ENCODE data around the gene CDC27.

- TF ChIP-seq SMAD4 (CRISPR knock-in tag; IDR thresholded peaks at IDR 0.05) (no peak), TCF7 (CRISPR knock-in tag; IDR thresholded peaks at IDR 0.05; ENCODE audit: low read depth) (no peak), FOXJ3 (CRISPR knock-in tag; IDR thresholded peaks at IDR 0.05; ENCODE audit: borderline replicate concordance) (no peak), ATF2 (CRISPR knock-in tag; IDR thresholded peaks at IDR 0.05; ENCODE audit: borderline replicate concordance, low read depth) (no peak), RELA (CRISPR knock-in tag; IDR thresholded peaks at IDR 0.05; ENCODE audit: borderline replicate concordance) (no peak), AFF4 (CRISPR knock-in tag; IDR thresholded peaks at IDR 0.05; ENCODE audit: borderline replicate concordance) (no peak)
- TF ChIP-seq, protein P1, sequence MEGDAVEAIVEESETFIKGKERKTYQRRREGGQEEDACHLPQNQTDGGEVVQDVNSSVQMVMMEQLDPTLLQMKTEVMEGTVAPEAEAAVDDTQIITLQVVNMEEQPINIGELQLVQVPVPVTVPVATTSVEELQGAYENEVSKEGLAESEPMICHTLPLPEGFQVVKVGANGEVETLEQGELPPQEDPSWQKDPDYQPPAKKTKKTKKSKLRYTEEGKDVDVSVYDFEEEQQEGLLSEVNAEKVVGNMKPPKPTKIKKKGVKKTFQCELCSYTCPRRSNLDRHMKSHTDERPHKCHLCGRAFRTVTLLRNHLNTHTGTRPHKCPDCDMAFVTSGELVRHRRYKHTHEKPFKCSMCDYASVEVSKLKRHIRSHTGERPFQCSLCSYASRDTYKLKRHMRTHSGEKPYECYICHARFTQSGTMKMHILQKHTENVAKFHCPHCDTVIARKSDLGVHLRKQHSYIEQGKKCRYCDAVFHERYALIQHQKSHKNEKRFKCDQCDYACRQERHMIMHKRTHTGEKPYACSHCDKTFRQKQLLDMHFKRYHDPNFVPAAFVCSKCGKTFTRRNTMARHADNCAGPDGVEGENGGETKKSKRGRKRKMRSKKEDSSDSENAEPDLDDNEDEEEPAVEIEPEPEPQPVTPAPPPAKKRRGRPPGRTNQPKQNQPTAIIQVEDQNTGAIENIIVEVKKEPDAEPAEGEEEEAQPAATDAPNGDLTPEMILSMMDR (IDR thresholded peaks at IDR 0.05): no peak
These were observed 71.7 kb downstream of the CDC27 start for GRCh38 chr17:47117386-47117785.

Measured in WTC11 (cell line).